HepG2 (cell line): ENCODE data around the gene HBEGF. TPM values are rescaled to one million over a fixed set of nuclear protein-coding genes. Genes with fewer than 3 reads are reported as not detected.

Experiments
- ATF7 ChIP-seq, 2 experiments: fragments of 450-650 bp in 1 of 2; sonication (generic) in 1 of 2; formaldehyde crosslinking in 1 of 2; IDR thresholded peaks; 2 replicates each; pipeline versions ENCODE4 v1.4.0 to v1.6.1; 2016 to 2020; ENCODE audit warnings: antibody characterized with exemption in 1 of 2, mild to moderate bottlenecking in 1 of 2, missing genetic modification reagents in 1 of 2
- GTF2F1 ChIP-seq: fragments of 150-350 bp; IDR thresholded peaks from 2 replicates; pipeline ENCODE4 v1.6.1; 2014; ENCODE audit warnings: low read length
- HMG20B ChIP-seq: conservative IDR thresholded peaks from 2 replicates; pipeline ENCODE4 v1.6.1; 2016; ENCODE audit warnings: missing genetic modification reagents, missing compliant biosample characterization
- KIAA2018 ChIP-seq: sonication (generic); formaldehyde crosslinking; IDR thresholded peaks from 2 replicates; pipeline ENCODE4 v1.5.0; 2020; ENCODE audit warnings: mild to moderate bottlenecking, missing genetic modification reagents, borderline replicate concordance
- MLLT10 ChIP-seq: sonication (generic); formaldehyde crosslinking; IDR thresholded peaks from 2 replicates; pipeline ENCODE4 v1.4.0; 2020; ENCODE audit warnings: missing genetic modification reagents
- PATZ1 ChIP-seq: sonication (generic); formaldehyde crosslinking; IDR thresholded peaks from 2 replicates; pipeline ENCODE4 v1.4.0; 2020; ENCODE audit warnings: missing genetic modification reagents
- SCMH1 ChIP-seq: sonication (generic); formaldehyde crosslinking; IDR thresholded peaks from 2 replicates; pipeline ENCODE4 v1.9.0; 2021; ENCODE audit warnings: missing genetic modification reagents, mild to moderate bottlenecking, borderline replicate concordance
- SNAPC4 ChIP-seq: sonication (generic); formaldehyde crosslinking; IDR thresholded peaks from 2 replicates; pipeline ENCODE4 v1.4.0; 2020; ENCODE audit warnings: mild to moderate bottlenecking, missing genetic modification reagents
- TEAD3 ChIP-seq: optimal IDR thresholded peaks from 2 replicates; pipeline ENCODE3; 2016; ENCODE audit warnings: borderline replicate concordance
- TSC22D2 ChIP-seq: sonication (generic); formaldehyde crosslinking; IDR thresholded peaks from 2 replicates; pipeline ENCODE4 v1.5.1; 2020; ENCODE audit warnings: missing genetic modification reagents, mild to moderate bottlenecking, borderline replicate concordance
- ZNF10 ChIP-seq: sonication (generic); formaldehyde crosslinking; IDR thresholded peaks from 2 replicates; pipeline ENCODE4 v1.4.0; 2020; ENCODE audit warnings: mild to moderate bottlenecking, low read depth, missing genetic modification reagents, borderline replicate concordance
- ZNF703 ChIP-seq: sonication (generic); formaldehyde crosslinking; IDR thresholded peaks from 2 replicates; pipeline ENCODE4 v1.5.1; 2020; ENCODE audit warnings: missing genetic modification reagents, mild to moderate bottlenecking, moderate library complexity, borderline replicate concordance
- polyA plus RNA-seq, 8 experiments: library from polyadenylated mRNA; depleted of rRNA in 3 of 8; stranded (reverse) in 7 of 8; unstranded in 1 of 8; fragments of >200 nt; fragmentation: Illumina TruSeq in 4 of 8; extraction: Trizol in 4 of 8; gene quantifications; 2 replicates each; pipeline versions ENCODE4 v1.2.1 to v1.2.3, GENCODE V29; 2011 to 2016; ENCODE audit warnings: low read depth in 4 of 8, missing spikeins in 1 of 8, mixed read lengths in 1 of 8; ENCODE audit not compliant: insufficient read depth in 1 of 8
- total RNA-seq, 5 experiments: library from RNA; depleted of rRNA; stranded (reverse); fragments of >200 nt; fragmentation: Illumina TruSeq; extraction: Trizol; gene quantifications; 2 replicates each; pipeline ENCODE4 v1.2.3, GENCODE V29; 2016; ENCODE audit warnings: low read depth in 1 of 5

Gene HBEGF
- total and polyA plus RNA-seq, 2 of the 13 experiments (the other 11 are each of a cell fraction or from before 2014, with no cell fraction given): 1.7 to 5.0 TPM

DNA sequence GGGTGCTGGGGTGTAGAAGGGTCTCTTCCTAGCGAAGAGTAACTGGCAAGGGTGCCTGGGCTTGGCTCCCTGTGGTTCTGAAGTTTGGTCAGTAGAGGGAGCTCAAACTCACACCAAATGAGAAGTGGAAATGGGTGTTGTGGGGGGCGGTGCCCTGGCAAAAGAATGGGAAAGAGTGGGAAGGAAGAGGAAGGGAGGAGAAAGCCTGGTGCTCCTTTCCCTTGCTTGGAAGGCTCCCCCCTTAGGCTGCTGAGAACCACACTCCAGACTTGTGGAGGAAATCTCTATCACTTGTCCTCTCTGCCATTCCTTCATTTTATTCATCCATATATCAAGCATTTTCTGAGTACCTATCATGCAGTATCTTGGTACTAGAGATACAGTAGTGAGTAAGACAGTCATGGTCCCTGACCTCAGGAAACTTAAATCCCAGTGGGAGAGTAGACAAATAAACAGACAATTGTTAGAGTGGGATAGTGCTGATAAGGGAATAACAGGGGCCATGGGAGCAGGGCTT is 26.6 kb upstream of the HBEGF start (continued):
- TF ChIP-seq ZNF10 (CRISPR knock-in tag): no peak
- no peak for TF ChIP-seq TSC22D2 (CRISPR knock-in tag)
- no peak for TF ChIP-seq ZNF703 (CRISPR knock-in tag)
- TF ChIP-seq MLLT10: no peak
- no peak for TF ChIP-seq HMG20B (CRISPR knock-in tag)
- TF ChIP-seq ATF7 (IDR thresholded peaks at IDR 0.05): no peak
- TF ChIP-seq ATF7 (CRISPR knock-in tag; IDR thresholded peaks at IDR 0.05): no peak
- peak; percentile 56 for TF ChIP-seq PATZ1 (CRISPR knock-in tag)
- no peak for TF ChIP-seq KIAA2018 (CRISPR knock-in tag)
- peak; percentile 35 for TF ChIP-seq TEAD3
- no peak for TF ChIP-seq SCMH1 (CRISPR knock-in tag)
- TF ChIP-seq SNAPC4 (CRISPR knock-in tag): no peak
- TF ChIP-seq GTF2F1: no peak
